AG04449 (cell line): ENCODE data around the gene UGP2.

Source experiments
- CTCF ChIA-PET: fragments of 350-600 bp; formaldehyde crosslinking; extraction: SDS; loops from one replicate; lab custom pipeline; 2021; ENCODE audit warnings: antibody characterized with exemption; lab: Yijun Ruan, JAX
- POLR2A ChIA-PET: fragments of 400-600, 350-600 bp; formaldehyde crosslinking; extraction: SDS; loops from one replicate; lab custom pipeline; 2020; ENCODE audit warnings: antibody characterized with exemption, inconsistent platforms; lab: Yijun Ruan, JAX
- DNase-seq: peaks from one replicate; pipeline ENCODE4 v3.0.0-alpha.2; 2010; ENCODE audit warnings: low read depth, low spot score
- H3K4me3 ChIP-seq: 2 replicates; pipeline ENCODE4 v1.5.1; 2011; ENCODE audit warnings: low read depth, mild to moderate bottlenecking, control low read depth, low read length
- CTCF ChIP-seq: IDR thresholded peaks from one replicate; pipeline ENCODE4 v1.5.1; 2011; ENCODE audit warnings: mild to moderate bottlenecking, moderate library complexity, low read length, control low read depth, inconsistent platforms; ENCODE audit not compliant: insufficient read depth; ENCODE audit errors: missing control alignments

The UGP2 gene

GRCh38 chr2:63849381-63850203, 7.9 kb downstream of the UGP2 start:
- DNase-seq, result no peak
- H3K4me3 ChIP-seq, result no peak overlapping the region
- ChIA-PET CTCF (interaction anchor here (0.9 to 2.5 kb wide), 7 partner anchors 9 to 158 kb away, joined by 3 to 17 read pairs (median 4); partner anchors contain the start of gene UGP2), POLR2A (interaction anchor here (1.8 kb wide), 1 partner anchor 8 kb away, joined by 7 read pairs; the partner anchor contains the start of gene UGP2)
- TF ChIP-seq CTCF, result no peak

GRCh38 chr2:63850204-63850571, 8.5 kb downstream of the UGP2 start:
- POLR2A ChIA-PET, result interaction anchor here (1.8 kb wide), 1 partner anchor 9 kb away, joined by 7 read pairs; the partner anchor contains the start of gene UGP2
- no peak overlapping the region for H3K4me3 ChIP-seq

GRCh38 chr2:63850649-63851048, 9.0 kb downstream of the UGP2 start:
- CTCF ChIA-PET, result interaction anchor here (1.0 to 2.5 kb wide), 2 partner anchors 10 to 159 kb away, joined by 3 to 17 read pairs; no protein-coding TSS in a partner anchor
- no peak for DNase-seq
- TF ChIP-seq CTCF, result no peak
- no peak overlapping the region for H3K4me3 ChIP-seq
- POLR2A ChIA-PET, result interaction anchor here (1.8 kb wide), 1 partner anchor 9 kb away, joined by 7 read pairs; the partner anchor contains the start of gene UGP2

More at GRCh38 chr2:63850204-63850571, 8.5 kb downstream of the UGP2 start:
- CTCF ChIA-PET, result interaction anchor here (1.0 to 2.5 kb wide), 3 partner anchors 10 to 159 kb away, joined by 3 to 17 read pairs (median 4); no protein-coding TSS in a partner anchor
- no peak for DNase-seq
- TF ChIP-seq CTCF, result no peak

- no peak for TF ChIP-seq CTCF
- no peak for DNase-seq
- H3K4me3 ChIP-seq, result no peak overlapping the region
- ChIA-PET CTCF (interaction anchor here (1.6 to 7.2 kb wide), 3 partner anchors 10 to 159 kb away, joined by 5 to 48 read pairs (median 25); no protein-coding TSS in a partner anchor), POLR2A (interaction anchor here (1.1 kb wide), 1 partner anchor 10 kb away, joined by 4 read pairs; the partner anchor contains the start of gene UGP2)
Measured at GRCh38 chr2:63851691-63852311, 10.1 kb downstream of the UGP2 start.

GRCh38 chr2:63853527-63854310, 12.0 kb downstream of the UGP2 start:
- no peak for DNase-seq
- ChIA-PET POLR2A (interaction anchor here (1.5 kb wide), 1 partner anchor 12 kb away, joined by 4 read pairs; the partner anchor contains the start of gene UGP2), CTCF (interaction anchor here (0.7 to 7.2 kb wide), 6 partner anchors 8 to 161 kb away, joined by 3 to 48 read pairs (median 6); partner anchors contain the start of gene UGP2)

More at GRCh38 chr2:63853527-63854310, 12.0 kb downstream of the UGP2 start:
- H3K4me3 ChIP-seq, result no peak overlapping the region
- no peak for TF ChIP-seq CTCF
